Measurements from ENCODE around the gene HINT3.
"Not testable (repeated sequence)": the region's sequence is repeated elsewhere in the genome, so short reads cannot be mapped to it uniquely, and the experiment has no call there.

Gene HINT3

DNA sequence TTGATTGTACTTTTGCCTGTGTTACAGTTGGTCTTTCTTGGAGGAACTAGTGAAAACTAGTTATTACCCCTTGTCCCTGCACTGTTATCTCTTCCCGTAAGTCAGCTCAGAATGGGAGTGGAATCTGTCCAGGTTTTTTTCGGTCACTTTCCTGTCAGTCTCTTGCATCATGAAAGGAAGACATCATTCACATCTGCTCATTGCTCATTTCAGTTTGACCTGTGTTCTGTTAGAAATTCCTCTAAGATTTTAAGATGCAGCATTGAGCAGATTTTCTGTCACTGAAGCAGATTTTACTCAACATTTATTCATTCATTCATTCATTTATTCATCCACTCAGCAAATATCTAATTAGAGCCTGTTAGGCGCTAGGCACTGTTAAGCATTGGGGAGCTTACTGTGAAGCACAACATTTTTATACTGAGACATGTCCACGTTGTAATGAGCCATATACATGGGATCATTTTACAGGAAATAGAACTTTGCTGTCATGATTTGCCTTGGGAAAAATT lies 33.1 kb upstream of the HINT3 start:
- Histone ChIP-seq H3K27ac (ENCODE audit: low read depth, low read length) (peak overlapping the region; percentile 39), H3K27me3 (ENCODE audit: insufficient read depth, low read length) (no peaks in the 10 kb centered on the region), H2AFZ (ENCODE audit: low read length, unreplicated experiment) (no peak overlapping the region), H3K4me1 (ENCODE audit: control insufficient read depth, insufficient read depth, low read length, unreplicated experiment) (peaks cover 40% of the 10 kb centered on the region), H3K79me2 (ENCODE audit: control insufficient read depth, insufficient read depth, low read length, unreplicated experiment) (peaks cover 36% of the 10 kb centered on the region), H3K4me3 (ENCODE audit: low read depth, low read length) (peak overlapping the region; percentile 4; the same call in 1 of the 2 replicates), H3K36me3 (ENCODE audit: insufficient read depth, low read length) (peaks cover 60% of the 10 kb centered on the region)

GRCh38 chr6:125924169-125924568 lies 32.4 kb upstream of the HINT3 start:
- Histone ChIP-seq H3K4me1 (ENCODE audit: control insufficient read depth, insufficient read depth, low read length, unreplicated experiment) (peaks cover 36% of the 10 kb centered on the region), H3K27ac (ENCODE audit: low read depth, low read length) (peak overlapping the region; percentile 39), H3K79me2 (ENCODE audit: control insufficient read depth, insufficient read depth, low read length, unreplicated experiment) (peaks cover 35% of the 10 kb centered on the region), H3K36me3 (ENCODE audit: insufficient read depth, low read length) (peaks cover 64% of the 10 kb centered on the region), H3K27me3 (ENCODE audit: insufficient read depth, low read length) (no peaks in the 10 kb centered on the region), H3K4me3 (ENCODE audit: low read depth, low read length) (no peak overlapping the region), H2AFZ (ENCODE audit: low read length, unreplicated experiment) (no peak overlapping the region)

GRCh38 chr6:125924697-125925358 lies 31.7 kb upstream of the HINT3 start:
- peaks cover 36% of the 10 kb centered on the region for H3K4me1 ChIP-seq (ENCODE audit: control insufficient read depth, insufficient read depth, low read length, unreplicated experiment)
- H3K79me2 ChIP-seq (ENCODE audit: control insufficient read depth, insufficient read depth, low read length, unreplicated experiment): peaks cover 28% of the 10 kb centered on the region
- no peak overlapping the region for H3K4me3 ChIP-seq (ENCODE audit: low read depth, low read length)
- no peaks in the 10 kb centered on the region for H3K27me3 ChIP-seq (ENCODE audit: insufficient read depth, low read length)
- H3K27ac ChIP-seq (ENCODE audit: low read depth, low read length): peak overlapping the region; percentile 35
- H3K36me3 ChIP-seq (ENCODE audit: insufficient read depth, low read length): peaks cover 68% of the 10 kb centered on the region
- H2AFZ ChIP-seq (ENCODE audit: low read length, unreplicated experiment): no peak overlapping the region

- H3K36me3 ChIP-seq (ENCODE audit: insufficient read depth, low read length): peaks cover 75% of the 10 kb centered on the region
- H3K79me2 ChIP-seq (ENCODE audit: control insufficient read depth, insufficient read depth, low read length, unreplicated experiment): peaks cover 15% of the 10 kb centered on the region
- H3K27ac ChIP-seq (ENCODE audit: low read depth, low read length): peak overlapping the region; percentile 3; the same call in 1 of the 2 replicates
- no peak overlapping the region for H2AFZ ChIP-seq (ENCODE audit: low read length, unreplicated experiment)
- H3K4me3 ChIP-seq (ENCODE audit: low read depth, low read length): no peak overlapping the region
- H3K27me3 ChIP-seq (ENCODE audit: insufficient read depth, low read length): no peaks in the 10 kb centered on the region
- peaks cover 44% of the 10 kb centered on the region for H3K4me1 ChIP-seq (ENCODE audit: control insufficient read depth, insufficient read depth, low read length, unreplicated experiment)
These were observed 29.9 kb upstream of the HINT3 start for GRCh38 chr6:125926711-125927110.

GRCh38 chr6:125927761-125928160 lies 28.8 kb upstream of the HINT3 start:
- Histone ChIP-seq H3K4me3 (ENCODE audit: low read depth, low read length) (no peak overlapping the region), H3K4me1 (ENCODE audit: control insufficient read depth, insufficient read depth, low read length, unreplicated experiment) (peaks cover 44% of the 10 kb centered on the region), H2AFZ (ENCODE audit: low read length, unreplicated experiment) (no peak overlapping the region), H3K27ac (ENCODE audit: low read depth, low read length) (no peak overlapping the region), H3K27me3 (ENCODE audit: insufficient read depth, low read length) (no peaks in the 10 kb centered on the region), H3K36me3 (ENCODE audit: insufficient read depth, low read length) (peaks cover 66% of the 10 kb centered on the region), H3K79me2 (ENCODE audit: control insufficient read depth, insufficient read depth, low read length, unreplicated experiment) (peaks cover 7% of the 10 kb centered on the region)

- peak overlapping the region; percentile 43; the same call in 1 of the 2 replicates for H3K27ac ChIP-seq (ENCODE audit: low read depth, low read length)
- H3K36me3 ChIP-seq (ENCODE audit: insufficient read depth, low read length): peaks cover 42% of the 10 kb centered on the region
- H3K4me3 ChIP-seq (ENCODE audit: low read depth, low read length): no peak overlapping the region
These were observed 25.7 kb upstream of the HINT3 start for GRCh38 chr6:125930765-125931418.

GRCh38 chr6:125931733-125932450 lies 24.7 kb upstream of the HINT3 start:
- Histone ChIP-seq H3K4me1 (ENCODE audit: control insufficient read depth, insufficient read depth, low read length, unreplicated experiment) (peaks cover 19% of the 10 kb centered on the region), H3K79me2 (ENCODE audit: control insufficient read depth, insufficient read depth, low read length, unreplicated experiment) (no peaks in the 10 kb centered on the region), H3K36me3 (ENCODE audit: insufficient read depth, low read length) (peaks cover 37% of the 10 kb centered on the region), H2AFZ (ENCODE audit: low read length, unreplicated experiment) (no peak overlapping the region), H3K4me3 (ENCODE audit: low read depth, low read length) (no peak overlapping the region), H3K27me3 (ENCODE audit: insufficient read depth, low read length) (no peaks in the 10 kb centered on the region), H3K27ac (ENCODE audit: low read depth, low read length) (peak overlapping the region; percentile 43; the same call in 1 of the 2 replicates)

More at GRCh38 chr6:125930765-125931418, 25.7 kb upstream of the HINT3 start:
- H3K4me1 ChIP-seq (ENCODE audit: control insufficient read depth, insufficient read depth, low read length, unreplicated experiment): peaks cover 19% of the 10 kb centered on the region
- no peaks in the 10 kb centered on the region for H3K27me3 ChIP-seq (ENCODE audit: insufficient read depth, low read length)
- no peak overlapping the region for H2AFZ ChIP-seq (ENCODE audit: low read length, unreplicated experiment)
- H3K79me2 ChIP-seq (ENCODE audit: control insufficient read depth, insufficient read depth, low read length, unreplicated experiment): no peaks in the 10 kb centered on the region

- Histone ChIP-seq H2AFZ (ENCODE audit: low read length, unreplicated experiment) (no peak overlapping the region), H3K79me2 (ENCODE audit: control insufficient read depth, insufficient read depth, low read length, unreplicated experiment) (no peaks in the 10 kb centered on the region), H3K27ac (ENCODE audit: low read depth, low read length) (peak overlapping the region; percentile 43; the same call in 1 of the 2 replicates), H3K27me3 (ENCODE audit: insufficient read depth, low read length) (no peaks in the 10 kb centered on the region), H3K4me1 (ENCODE audit: control insufficient read depth, insufficient read depth, low read length, unreplicated experiment) (peaks cover 19% of the 10 kb centered on the region), H3K36me3 (ENCODE audit: insufficient read depth, low read length) (peaks cover 34% of the 10 kb centered on the region), H3K4me3 (ENCODE audit: low read depth, low read length) (no peak overlapping the region)
These were observed 24.1 kb upstream of the HINT3 start for GRCh38 chr6:125932451-125932795.

DNA sequence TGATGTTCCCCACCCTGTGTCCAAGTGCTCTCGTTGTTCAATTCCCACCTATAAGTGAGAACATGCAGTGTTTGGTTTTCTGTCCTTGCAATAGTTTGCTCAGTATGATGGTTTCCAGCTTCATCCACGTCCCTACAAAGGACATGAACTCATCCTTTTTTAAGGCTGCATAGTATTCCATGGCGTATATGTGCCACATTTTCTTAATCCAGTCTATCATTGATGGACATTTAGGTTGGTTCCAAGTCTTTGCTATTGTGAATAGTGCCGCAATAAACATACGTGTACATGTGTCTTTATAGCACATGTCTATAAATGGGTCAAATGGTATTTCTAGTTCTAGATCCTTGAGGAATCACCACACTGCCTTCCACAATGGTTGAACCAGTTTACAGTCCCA lies 21.1 kb upstream of the HINT3 start:
- H3K79me2 ChIP-seq (ENCODE audit: control insufficient read depth, insufficient read depth, low read length, unreplicated experiment); H3K4me3 ChIP-seq (ENCODE audit: low read depth, low read length); H2AFZ ChIP-seq (ENCODE audit: low read length, unreplicated experiment); H3K27me3 ChIP-seq (ENCODE audit: insufficient read depth, low read length); H3K36me3 ChIP-seq (ENCODE audit: insufficient read depth, low read length); H3K27ac ChIP-seq (ENCODE audit: low read depth, low read length): not testable (repeated sequence)
- peaks cover 24% of the 10 kb centered on the region for H3K4me1 ChIP-seq (ENCODE audit: control insufficient read depth, insufficient read depth, low read length, unreplicated experiment)

DNA sequence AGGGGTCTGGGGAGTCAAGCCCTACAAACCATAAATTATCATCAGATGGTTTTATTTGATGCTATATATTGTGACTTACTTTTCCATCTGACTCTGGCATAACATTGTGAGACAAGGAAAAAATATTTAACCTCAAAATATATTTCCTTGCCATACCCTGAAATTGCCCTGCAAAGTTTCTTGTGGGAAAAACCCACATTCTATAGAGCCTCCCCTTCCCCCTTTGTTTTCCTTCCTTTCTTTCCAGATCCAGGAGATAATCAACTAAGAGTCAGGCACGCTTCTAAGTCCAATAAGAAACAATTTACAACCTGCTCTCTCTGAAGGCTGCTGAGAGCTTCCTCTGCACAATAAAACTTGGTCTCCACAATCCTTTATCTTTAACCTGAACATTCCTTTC lies 17.5 kb upstream of the HINT3 start:
- H2AFZ ChIP-seq (ENCODE audit: low read length, unreplicated experiment): no peak overlapping the region
- no peak overlapping the region for H3K27ac ChIP-seq (ENCODE audit: low read depth, low read length)
- H3K4me3 ChIP-seq (ENCODE audit: low read depth, low read length): no peak overlapping the region
- H3K27me3 ChIP-seq (ENCODE audit: insufficient read depth, low read length): no peaks in the 10 kb centered on the region
- H3K4me1 ChIP-seq (ENCODE audit: control insufficient read depth, insufficient read depth, low read length, unreplicated experiment): peaks cover 29% of the 10 kb centered on the region
- H3K36me3 ChIP-seq (ENCODE audit: insufficient read depth, low read length): no peaks in the 10 kb centered on the region
- no peaks in the 10 kb centered on the region for H3K79me2 ChIP-seq (ENCODE audit: control insufficient read depth, insufficient read depth, low read length, unreplicated experiment)
